ENCODE results near the gene IQCK. TPM values are rescaled to one million over a fixed set of nuclear protein-coding genes. Genes with fewer than 3 reads are reported as not detected.

The IQCK gene
- total RNA-seq, 4 donors from 2014 or later = 49.7 to 103 (median 94.2) TPM

- Histone ChIP-seq H3K4me1 (peaks cover 2% of the 10 kb centered on the region in 2 donors), H3K27me3 (no peaks in the 10 kb centered on the region), H3K27ac (peak overlapping the region in 1 of 3 donors; percentile 36), H3K4me3 (replicated peaks in 1 of 3) (no peak overlapping the region), H3K9me3 (no peaks in the 10 kb centered on the region), H3K36me3 (peaks cover 5 to 13% of the 10 kb centered on the region in 2 donors)
- 78 to 79% methylated on average over 11 to 13 of the region's 13 CpGs for WGBS, 2 donors
- TF ChIP-seq, protein P1, sequence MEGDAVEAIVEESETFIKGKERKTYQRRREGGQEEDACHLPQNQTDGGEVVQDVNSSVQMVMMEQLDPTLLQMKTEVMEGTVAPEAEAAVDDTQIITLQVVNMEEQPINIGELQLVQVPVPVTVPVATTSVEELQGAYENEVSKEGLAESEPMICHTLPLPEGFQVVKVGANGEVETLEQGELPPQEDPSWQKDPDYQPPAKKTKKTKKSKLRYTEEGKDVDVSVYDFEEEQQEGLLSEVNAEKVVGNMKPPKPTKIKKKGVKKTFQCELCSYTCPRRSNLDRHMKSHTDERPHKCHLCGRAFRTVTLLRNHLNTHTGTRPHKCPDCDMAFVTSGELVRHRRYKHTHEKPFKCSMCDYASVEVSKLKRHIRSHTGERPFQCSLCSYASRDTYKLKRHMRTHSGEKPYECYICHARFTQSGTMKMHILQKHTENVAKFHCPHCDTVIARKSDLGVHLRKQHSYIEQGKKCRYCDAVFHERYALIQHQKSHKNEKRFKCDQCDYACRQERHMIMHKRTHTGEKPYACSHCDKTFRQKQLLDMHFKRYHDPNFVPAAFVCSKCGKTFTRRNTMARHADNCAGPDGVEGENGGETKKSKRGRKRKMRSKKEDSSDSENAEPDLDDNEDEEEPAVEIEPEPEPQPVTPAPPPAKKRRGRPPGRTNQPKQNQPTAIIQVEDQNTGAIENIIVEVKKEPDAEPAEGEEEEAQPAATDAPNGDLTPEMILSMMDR (IDR thresholded peaks at IDR 0.05) = no peak
- TF ChIP-seq POLR2A (IDR thresholded peaks at IDR 0.05) = no peak
- no peak for DNase-seq
- intact Hi-C loops (cut with DNase I) = no loop called here
Measured at GRCh38 chr16:19710991-19711545, 7.0 kb upstream of the IQCK start.

GRCh38 chr16:19711643-19712042 is 6.4 kb upstream of the IQCK start:
- no peak for DNase-seq
- intact Hi-C loops (cut with DNase I) = no loop called here
- no peaks in the 10 kb centered on the region for H3K9me3 ChIP-seq
- H3K36me3 ChIP-seq = peaks cover 5 to 13% of the 10 kb centered on the region in 2 donors
- H3K4me1 ChIP-seq = peaks cover 6 to 8% of the 10 kb centered on the region in 2 donors
- H3K27ac ChIP-seq = no peak overlapping the region
- H3K4me3 ChIP-seq (replicated peaks in 1 of 3) = no peak overlapping the region
- WGBS, 2 donors = 96 to 98% methylated on average over 12 of the region's 12 CpGs
- H3K27me3 ChIP-seq = no peaks in the 10 kb centered on the region
- TF ChIP-seq, protein P1 (IDR thresholded peaks at IDR 0.05) = no peak
- no peak for TF ChIP-seq POLR2A (IDR thresholded peaks at IDR 0.05)

DNA sequence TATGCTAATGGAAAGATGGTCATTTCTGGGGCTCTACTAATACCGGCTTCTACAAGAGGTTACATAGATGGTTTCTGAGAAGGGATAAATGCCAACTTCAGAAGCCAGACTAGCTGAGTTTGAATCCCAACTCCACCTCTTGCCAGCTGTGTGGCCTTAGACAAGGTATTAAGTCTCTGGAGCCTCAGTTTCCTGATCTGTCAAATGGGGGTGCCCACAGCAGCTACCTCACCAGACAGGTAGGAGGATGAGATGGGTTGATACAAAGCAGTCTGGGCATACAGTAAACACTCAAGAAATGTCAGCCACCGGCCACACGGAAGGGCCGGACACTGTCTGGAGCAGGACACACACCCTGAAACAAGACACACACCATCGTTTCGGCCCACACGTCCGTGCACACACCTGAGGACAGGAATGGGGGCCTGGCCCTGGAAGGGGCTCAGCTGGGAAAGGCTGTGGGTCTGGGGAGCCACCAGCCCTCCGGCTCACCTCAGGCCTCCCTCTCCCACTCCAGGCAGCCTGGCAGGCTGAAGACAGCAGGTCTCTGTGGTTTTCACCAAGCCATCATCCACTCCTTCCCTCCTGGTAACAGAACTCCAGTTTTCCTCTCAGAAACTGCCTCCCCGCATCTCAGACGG is 5.5 kb upstream of the IQCK start:
- H3K27me3 ChIP-seq = no peaks in the 10 kb centered on the region
- no peak overlapping the region for H3K4me3 ChIP-seq (replicated peaks in 1 of 3)
- DNase-seq = no peak
- TF ChIP-seq, protein P1 (IDR thresholded peaks at IDR 0.05) = no peak
- TF ChIP-seq POLR2A (IDR thresholded peaks at IDR 0.05) = no peak
- intact Hi-C loops (cut with DNase I) = no loop called here
- H3K9me3 ChIP-seq = no peaks in the 10 kb centered on the region
- peaks cover 5 to 13% of the 10 kb centered on the region in 2 donors for H3K36me3 ChIP-seq
- H3K27ac ChIP-seq = no peak overlapping the region
- 96 to 97% methylated on average over 11 of the region's 11 CpGs for WGBS, 2 donors
- H3K4me1 ChIP-seq = peaks cover 12 to 15% of the 10 kb centered on the region in 2 donors

DNA sequence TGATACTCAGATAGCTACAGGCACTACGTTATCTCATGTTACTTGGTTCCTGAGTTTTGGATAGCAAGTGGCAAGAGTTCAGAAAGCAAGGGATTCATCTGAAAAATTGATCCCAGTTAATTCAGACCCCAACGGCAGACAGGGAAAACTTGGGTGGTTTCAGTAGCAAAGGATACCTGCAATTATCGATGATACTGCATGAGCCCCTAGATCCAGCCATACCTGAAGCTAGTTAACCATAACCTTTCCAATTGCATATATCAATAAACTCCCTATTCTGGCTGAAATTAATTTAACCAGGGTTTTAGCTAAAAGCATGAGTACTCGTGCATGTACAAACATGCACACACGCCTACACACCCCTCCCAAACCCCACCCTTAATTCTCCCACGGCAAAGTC is 4.4 kb upstream of the IQCK start:
- 93 to 94% methylated on average over 6 of the region's 6 CpGs for WGBS, 2 donors
- no peak for DNase-seq
- Histone ChIP-seq H3K4me1 (peaks cover 12 to 15% of the 10 kb centered on the region in 2 donors), H3K4me3 (replicated peaks in 1 of 3) (no peak overlapping the region), H3K27ac (no peak overlapping the region), H3K36me3 (peaks cover 5 to 13% of the 10 kb centered on the region in 2 donors), H3K9me3 (no peaks in the 10 kb centered on the region), H3K27me3 (no peaks in the 10 kb centered on the region)
- intact Hi-C loops (cut with DNase I) = no loop called here
- no peak for TF ChIP-seq POLR2A (IDR thresholded peaks at IDR 0.05)
- TF ChIP-seq, protein P1 (IDR thresholded peaks at IDR 0.05) = no peak

- Histone ChIP-seq H3K27me3 (no peaks in the 10 kb centered on the region), H3K4me1 (peaks cover 23 to 26% of the 10 kb centered on the region in 2 donors), H3K9me3 (no peaks in the 10 kb centered on the region), H3K36me3 (peaks cover 5 to 13% of the 10 kb centered on the region in 2 donors), H3K4me3 (replicated peaks in 1 of 3) (no peak overlapping the region), H3K27ac (no peak overlapping the region)
- peak in 1 of 2 donors; percentile 21 for DNase-seq
- TF ChIP-seq, protein P1 (IDR thresholded peaks at IDR 0.05) = no peak
- intact Hi-C loops (cut with DNase I) = loop anchor here (5.0 kb wide), 1 partner anchor 167 kb away; the partner anchor contains the start of gene GPRC5B
- 71 to 90% methylated on average over 4 to 5 of the region's 5 CpGs for WGBS, 2 donors
Measured at GRCh38 chr16:19715566-19715965, 2.5 kb upstream of the IQCK start.

All from thyroid gland (tissue), 4 donors.